H7 (cell line): ENCODE measurements around the gene TMEM92. TPM values are rescaled to one million over a fixed set of nuclear protein-coding genes. Genes with fewer than 3 reads are reported as not detected.
"Not testable (repeated sequence)": the region's sequence is repeated elsewhere in the genome, so short reads cannot be mapped to it uniquely, and the experiment has no call there.

Experiments used
- DNase-seq: peaks from one replicate; pipeline ENCODE4 v3.0.0; 2012
- H3K27me3 ChIP-seq: 2 replicates; pipeline ENCODE4 v1.6.0; 2011; ENCODE audit warnings: mild to moderate bottlenecking, low read length; ENCODE audit not compliant: control insufficient read depth, insufficient read depth
- H3K36me3 ChIP-seq: replicated peaks from 2 replicates; pipeline ENCODE4 v1.5.1; 2011; ENCODE audit warnings: low read length; ENCODE audit not compliant: control insufficient read depth, insufficient read depth
- H3K4me3 ChIP-seq: 2 replicates; pipeline ENCODE4 v1.5.1; 2011; ENCODE audit warnings: low read depth, mild to moderate bottlenecking, control low read depth, low read length, moderate library complexity; ENCODE audit not compliant: insufficient read depth
- total RNA-seq: library from RNA; depleted of rRNA; stranded (reverse); fragments of >200 nt; shearing (Covaris generic); gene quantifications from 2 replicates; pipeline ENCODE4 v1.2.3, GENCODE V29; 2014

TMEM92 gene
- total RNA-seq, 1 experiment from 2014 or later = 7.3 TPM

GRCh38 chr17:50277357-50277754 is 3.1 kb downstream of the TMEM92 start:
- no peak overlapping the region for H3K4me3 ChIP-seq
- no peaks in the 10 kb centered on the region; the same call in 1 of the 2 replicates for H3K27me3 ChIP-seq
- 0 out of 2 replicates have a peak, but pooled peaks cover 1% of the 10 kb centered on the region for H3K36me3 ChIP-seq
- DNase-seq = peak; percentile 44

GRCh38 chr17:50278526-50279180 is 4.4 kb downstream of the TMEM92 start:
- 0 out of 2 replicates have a peak, but pooled peaks cover 1% of the 10 kb centered on the region for H3K36me3 ChIP-seq
- peak; percentile 32 for DNase-seq
- no peaks in the 10 kb centered on the region for H3K27me3 ChIP-seq
- no peak overlapping the region for H3K4me3 ChIP-seq

- DNase-seq = no peak
- 0 out of 2 replicates have a peak, but pooled peaks cover 1% of the 10 kb centered on the region for H3K36me3 ChIP-seq
- H3K4me3 ChIP-seq = no peak overlapping the region
- H3K27me3 ChIP-seq = no peaks in the 10 kb centered on the region
Observed at GRCh38 chr17:50279181-50279526, 4.9 kb downstream of the TMEM92 start.

- no peaks in the 10 kb centered on the region for H3K27me3 ChIP-seq
- no peak overlapping the region for H3K4me3 ChIP-seq
- peak; percentile 32 for DNase-seq
- H3K36me3 ChIP-seq = 0 out of 2 replicates have a peak, but pooled peaks cover 1% of the 10 kb centered on the region
Observed at GRCh38 chr17:50279639-50280038, 5.4 kb downstream of the TMEM92 start.

- Histone ChIP-seq H3K4me3 (no peak overlapping the region), H3K36me3 (0 out of 2 replicates have a peak, but pooled peaks cover 1% of the 10 kb centered on the region), H3K27me3 (no peaks in the 10 kb centered on the region)
- peak; percentile 59 for DNase-seq
Observed at GRCh38 chr17:50280068-50280467, 5.8 kb downstream of the TMEM92 start.

- Histone ChIP-seq H3K27me3 (no peaks in the 10 kb centered on the region), H3K36me3 (0 out of 2 replicates have a peak, but pooled peaks cover 1% of the 10 kb centered on the region), H3K4me3 (no peak overlapping the region)
- DNase-seq = no peak
Observed at GRCh38 chr17:50280801-50281441, 6.7 kb downstream of the TMEM92 start.

- DNase-seq = no peak
- Histone ChIP-seq H3K4me3 (no peak overlapping the region), H3K36me3 (0 out of 2 replicates have a peak, but pooled peaks cover 1% of the 10 kb centered on the region), H3K27me3 (no peaks in the 10 kb centered on the region)
Observed at GRCh38 chr17:50281739-50282401, 7.6 kb downstream of the TMEM92 start.

GRCh38 chr17:50283246-50283645 is 9.0 kb downstream of the TMEM92 start:
- Histone ChIP-seq H3K36me3 (0 out of 2 replicates have a peak, but pooled peaks cover 1% of the 10 kb centered on the region), H3K27me3 (no peaks in the 10 kb centered on the region), H3K4me3 (no peak overlapping the region)
- DNase-seq = no peak

GRCh38 chr17:50283714-50284113 is 9.4 kb downstream of the TMEM92 start:
- H3K36me3 ChIP-seq = 0 out of 2 replicates have a peak, but pooled peaks cover 1% of the 10 kb centered on the region
- no peak overlapping the region for H3K4me3 ChIP-seq
- peak; percentile 21 for DNase-seq
- H3K27me3 ChIP-seq = no peaks in the 10 kb centered on the region

- no peaks in the 10 kb centered on the region for H3K36me3 ChIP-seq
- no peaks in the 10 kb centered on the region; the same call in 1 of the 2 replicates for H3K27me3 ChIP-seq
Observed at GRCh38 chr17:50285941-50286340, 11.7 kb downstream of the TMEM92 start.

GRCh38 chr17:50287302-50287701 is 13.0 kb downstream of the TMEM92 start:
- H3K27me3 ChIP-seq, H3K4me3 ChIP-seq, H3K36me3 ChIP-seq, DNase-seq: not testable (repeated sequence)

More at GRCh38 chr17:50285941-50286340, 11.7 kb downstream of the TMEM92 start:
- no peak overlapping the region for H3K4me3 ChIP-seq
- no peak for DNase-seq

- Histone ChIP-seq H3K27me3 (no peaks in the 10 kb centered on the region; the same call in 1 of the 2 replicates), H3K4me3 (no peak overlapping the region), H3K36me3 (no peaks in the 10 kb centered on the region)
- no peak for DNase-seq
Observed at GRCh38 chr17:50288306-50288705, 14.0 kb downstream of the TMEM92 start.

GRCh38 chr17:50289278-50289677 is 15.0 kb downstream of the TMEM92 start:
- H3K4me3 ChIP-seq = no peak overlapping the region
- no peaks in the 10 kb centered on the region; the same call in 1 of the 2 replicates for H3K27me3 ChIP-seq
- DNase-seq = no peak
- H3K36me3 ChIP-seq = no peaks in the 10 kb centered on the region

- Histone ChIP-seq H3K27me3 (no peaks in the 10 kb centered on the region; the same call in 1 of the 2 replicates), H3K4me3 (no peak overlapping the region), H3K36me3 (no peaks in the 10 kb centered on the region)
- DNase-seq = no peak
Observed at GRCh38 chr17:50289991-50290702, 15.9 kb downstream of the TMEM92 start.
